Muscle layer of duodenum (tissue), 2 donors: ENCODE results near the gene IFNE.

Experiments used
- H3K27ac ChIP-seq: one replicate; pipeline ENCODE4 v1.7.0; 2013; ENCODE audit warnings: mild to moderate bottlenecking, low read length
- H3K27me3 ChIP-seq: one replicate; pipeline ENCODE4 v1.7.0; 2013; ENCODE audit warnings: low read depth, mild to moderate bottlenecking, control low read depth, low read length
- H3K36me3 ChIP-seq, 2 donors: one replicate each; pipeline ENCODE4 v1.7.0; 2013; ENCODE audit warnings: low read length in 2 of 2, control low read depth in 1 of 2, mild to moderate bottlenecking in 1 of 2; ENCODE audit not compliant: insufficient read depth in 2 of 2, control insufficient read depth in 1 of 2
- H3K4me1 ChIP-seq, 2 donors: one replicate each; pipeline ENCODE4 v1.7.0; 2013; ENCODE audit warnings: low read length in 2 of 2, mild to moderate bottlenecking in 2 of 2, control low read depth in 1 of 2, moderate library complexity in 1 of 2; ENCODE audit not compliant: insufficient read depth in 2 of 2, control insufficient read depth in 1 of 2
- H3K4me3 ChIP-seq, 2 donors: one replicate each; pipeline ENCODE4 v1.7.0; 2013; ENCODE audit warnings: low read length in 2 of 2, low read depth in 1 of 2, mild to moderate bottlenecking in 1 of 2
- H3K9me3 ChIP-seq, 2 donors: one replicate each; pipeline ENCODE4 v1.7.0; 2013; ENCODE audit warnings: low read length in 2 of 2, control low read depth in 1 of 2, mild to moderate bottlenecking in 1 of 2; ENCODE audit not compliant: control insufficient read depth in 1 of 2
- donor health status: healthy.

The IFNE gene

GRCh38 chr9:21481470-21482056 lies 550 bp downstream of the IFNE start:
- no peak overlapping the region for H3K4me3 ChIP-seq
- H3K27me3 ChIP-seq: no peaks in the 10 kb centered on the region
- no peaks in the 10 kb centered on the region for H3K36me3 ChIP-seq
- no peaks in the 10 kb centered on the region for H3K9me3 ChIP-seq
- H3K4me1 ChIP-seq: no peaks in the 10 kb centered on the region
- H3K27ac ChIP-seq: no peak overlapping the region

- Histone ChIP-seq H3K4me3 (no peak overlapping the region), H3K4me1 (no peaks in the 10 kb centered on the region), H3K27ac (no peak overlapping the region), H3K27me3 (no peaks in the 10 kb centered on the region), H3K36me3 (no peaks in the 10 kb centered on the region), H3K9me3 (no peaks in the 10 kb centered on the region)
Measured at GRCh38 chr9:21479152-21479702, 2.9 kb downstream of the IFNE start.

- Histone ChIP-seq H3K36me3 (no peaks in the 10 kb centered on the region), H3K4me1 (no peaks in the 10 kb centered on the region), H3K27ac (no peak overlapping the region), H3K9me3 (no peaks in the 10 kb centered on the region), H3K4me3 (no peak overlapping the region), H3K27me3 (no peaks in the 10 kb centered on the region)
Measured at GRCh38 chr9:21477466-21477865, 4.6 kb downstream of the IFNE start.

GRCh38 chr9:21473236-21473635 lies 8.9 kb downstream of the IFNE start:
- H3K27ac ChIP-seq: no peak overlapping the region
- no peaks in the 10 kb centered on the region for H3K27me3 ChIP-seq
- H3K4me3 ChIP-seq: no peak overlapping the region
- H3K36me3 ChIP-seq: no peaks in the 10 kb centered on the region
- H3K9me3 ChIP-seq: no peaks in the 10 kb centered on the region
- no peaks in the 10 kb centered on the region for H3K4me1 ChIP-seq

GRCh38 chr9:21470126-21470525 lies 12.0 kb downstream of the IFNE start:
- H3K4me3 ChIP-seq: no peak overlapping the region
- H3K27ac ChIP-seq: no peak overlapping the region
- no peaks in the 10 kb centered on the region for H3K36me3 ChIP-seq

GRCh38 chr9:21465859-21466518 lies 16.1 kb downstream of the IFNE start:
- Histone ChIP-seq H3K9me3 (peaks cover 0 to 8% of the 10 kb centered on the region in 2 donors), H3K27me3 (no peaks in the 10 kb centered on the region), H3K4me1 (no peaks in the 10 kb centered on the region), H3K36me3 (no peaks in the 10 kb centered on the region), H3K4me3 (no peak overlapping the region), H3K27ac (no peak overlapping the region)

More at GRCh38 chr9:21470126-21470525, 12.0 kb downstream of the IFNE start:
- Histone ChIP-seq H3K4me1 (no peaks in the 10 kb centered on the region), H3K9me3 (no peaks in the 10 kb centered on the region), H3K27me3 (no peaks in the 10 kb centered on the region)

GRCh38 chr9:21465138-21465537 lies 17.0 kb downstream of the IFNE start:
- Histone ChIP-seq H3K4me1 (no peaks in the 10 kb centered on the region), H3K27ac (no peak overlapping the region), H3K4me3 (no peak overlapping the region), H3K36me3 (no peaks in the 10 kb centered on the region), H3K9me3 (peaks cover 0 to 8% of the 10 kb centered on the region in 2 donors), H3K27me3 (no peaks in the 10 kb centered on the region)

GRCh38 chr9:21461377-21461776 lies 20.7 kb downstream of the IFNE start:
- Histone ChIP-seq H3K9me3 (peaks cover 0 to 8% of the 10 kb centered on the region in 2 donors), H3K27ac (no peak overlapping the region), H3K36me3 (no peaks in the 10 kb centered on the region), H3K27me3 (no peaks in the 10 kb centered on the region), H3K4me1 (no peaks in the 10 kb centered on the region), H3K4me3 (no peak overlapping the region)

GRCh38 chr9:21455320-21455719 lies 26.8 kb downstream of the IFNE start:
- Histone ChIP-seq H3K27me3 (no peaks in the 10 kb centered on the region), H3K9me3 (no peaks in the 10 kb centered on the region), H3K27ac (no peak overlapping the region), H3K4me1 (no peaks in the 10 kb centered on the region), H3K36me3 (no peaks in the 10 kb centered on the region), H3K4me3 (no peak overlapping the region)

GRCh38 chr9:21454149-21454548 lies 28.0 kb downstream of the IFNE start:
- Histone ChIP-seq H3K36me3 (no peaks in the 10 kb centered on the region), H3K27ac (no peak overlapping the region), H3K27me3 (no peaks in the 10 kb centered on the region), H3K4me1 (no peaks in the 10 kb centered on the region), H3K4me3 (no peak overlapping the region), H3K9me3 (no peaks in the 10 kb centered on the region)

GRCh38 chr9:21452681-21453080 lies 29.4 kb downstream of the IFNE start:
- Histone ChIP-seq H3K27me3 (no peaks in the 10 kb centered on the region), H3K4me3 (no peak overlapping the region), H3K27ac (no peak overlapping the region), H3K4me1 (no peaks in the 10 kb centered on the region), H3K9me3 (no peaks in the 10 kb centered on the region), H3K36me3 (no peaks in the 10 kb centered on the region)
